Fibroblast of the aortic adventitia (primary cell): ENCODE measurements around the gene DUSP7. TPM values are rescaled to one million over a fixed set of nuclear protein-coding genes. Genes with fewer than 3 reads are reported as not detected.
A peak's percentile ranks its signal among the peaks of the same experiment; 100 is the strongest.

Experiments
- DNase-seq: peaks from one replicate; pipeline ENCODE4 v3.0.0-alpha.2; 2010; ENCODE audit warnings: low read depth
- H3K4me3 ChIP-seq: 2 replicates; pipeline ENCODE4 v1.5.1; 2011; ENCODE audit warnings: low read depth, mild to moderate bottlenecking, control low read depth, low read length, moderate library complexity
- CTCF ChIP-seq: IDR thresholded peaks from 2 replicates; pipeline ENCODE4 v1.5.1; 2011; ENCODE audit warnings: mild to moderate bottlenecking, low read length, control low read depth, inconsistent platforms; ENCODE audit not compliant: insufficient read depth
- total RNA-seq: library from RNA; depleted of rRNA; stranded (reverse); fragments of >200 nt; gene quantifications from 2 replicates; pipeline ENCODE4 v1.2.3, GENCODE V29; 2012; ENCODE audit warnings: low replicate concordance

DUSP7 gene
- total RNA-seq, 1 donor = 12.8 TPM

- H3K4me3 ChIP-seq = peak overlapping the region; percentile 94
- DNase-seq = peak; percentile 39
- peak; percentile 16 for TF ChIP-seq CTCF
Observed at GRCh38 chr3:52053307-52054304, 2.8 kb downstream of the DUSP7 start.

- DNase-seq = peak; percentile 77
- peak overlapping the region; percentile 59 for H3K4me3 ChIP-seq
Observed at GRCh38 chr3:52052831-52053306, 3.5 kb downstream of the DUSP7 start.

GRCh38 chr3:52051444-52051843 lies 4.9 kb downstream of the DUSP7 start:
- TF ChIP-seq CTCF = no peak
- DNase-seq = no peak
- H3K4me3 ChIP-seq = no peak overlapping the region

More at GRCh38 chr3:52052831-52053306, 3.5 kb downstream of the DUSP7 start:
- peak; percentile 59 for TF ChIP-seq CTCF

GRCh38 chr3:52050571-52050970 lies 5.8 kb downstream of the DUSP7 start:
- no peak for DNase-seq
- TF ChIP-seq CTCF = no peak

GRCh38 chr3:52049503-52049902 lies 6.9 kb downstream of the DUSP7 start:
- DNase-seq = no peak
- no peak for TF ChIP-seq CTCF

More at GRCh38 chr3:52050571-52050970, 5.8 kb downstream of the DUSP7 start:
- H3K4me3 ChIP-seq = no peak overlapping the region

GRCh38 chr3:52047295-52047960 lies 8.9 kb downstream of the DUSP7 start:
- no peak for DNase-seq
- no peak overlapping the region for H3K4me3 ChIP-seq
- TF ChIP-seq CTCF = no peak

More at GRCh38 chr3:52049503-52049902, 6.9 kb downstream of the DUSP7 start:
- H3K4me3 ChIP-seq = no peak overlapping the region
